Measurements from ENCODE around the gene ARL14EP. TPM values are rescaled to one million over a fixed set of nuclear protein-coding genes. Genes with fewer than 3 reads are reported as not detected.

ARL14EP gene
- total RNA-seq, 4 donors from 2014 or later = 10.8 to 17.2 (median 14.6) TPM

DNA sequence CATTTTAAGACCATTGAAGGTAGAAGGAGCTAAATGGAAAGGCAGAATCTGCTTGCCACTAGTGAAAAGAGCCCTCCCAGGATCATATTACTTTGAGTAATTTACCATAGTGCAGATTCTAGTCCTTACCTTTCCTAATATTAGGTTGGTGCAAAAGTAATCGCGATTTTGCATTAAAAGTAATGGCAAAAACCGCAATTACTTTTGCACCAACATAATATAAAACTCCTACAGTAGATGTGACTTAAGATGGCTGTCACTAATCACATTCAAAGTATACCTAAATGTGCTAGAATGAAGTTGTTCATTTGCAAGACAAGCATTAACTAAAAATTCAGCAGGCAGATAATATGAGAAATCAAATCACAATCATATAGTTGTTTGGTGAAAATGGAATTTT lies 38.1 kb upstream of the ARL14EP start:
- intact Hi-C loops (cut with DNase I; ENCODE audit: low total_unique reads) = no loop called here
- H3K4me3 ChIP-seq (ENCODE audit: low read depth, poor library complexity, severe bottlenecking) = no peak overlapping the region
- TF ChIP-seq, protein P1, sequence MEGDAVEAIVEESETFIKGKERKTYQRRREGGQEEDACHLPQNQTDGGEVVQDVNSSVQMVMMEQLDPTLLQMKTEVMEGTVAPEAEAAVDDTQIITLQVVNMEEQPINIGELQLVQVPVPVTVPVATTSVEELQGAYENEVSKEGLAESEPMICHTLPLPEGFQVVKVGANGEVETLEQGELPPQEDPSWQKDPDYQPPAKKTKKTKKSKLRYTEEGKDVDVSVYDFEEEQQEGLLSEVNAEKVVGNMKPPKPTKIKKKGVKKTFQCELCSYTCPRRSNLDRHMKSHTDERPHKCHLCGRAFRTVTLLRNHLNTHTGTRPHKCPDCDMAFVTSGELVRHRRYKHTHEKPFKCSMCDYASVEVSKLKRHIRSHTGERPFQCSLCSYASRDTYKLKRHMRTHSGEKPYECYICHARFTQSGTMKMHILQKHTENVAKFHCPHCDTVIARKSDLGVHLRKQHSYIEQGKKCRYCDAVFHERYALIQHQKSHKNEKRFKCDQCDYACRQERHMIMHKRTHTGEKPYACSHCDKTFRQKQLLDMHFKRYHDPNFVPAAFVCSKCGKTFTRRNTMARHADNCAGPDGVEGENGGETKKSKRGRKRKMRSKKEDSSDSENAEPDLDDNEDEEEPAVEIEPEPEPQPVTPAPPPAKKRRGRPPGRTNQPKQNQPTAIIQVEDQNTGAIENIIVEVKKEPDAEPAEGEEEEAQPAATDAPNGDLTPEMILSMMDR (IDR thresholded peaks at IDR 0.05) = no peak
- no peak for TF ChIP-seq POLR2A (IDR thresholded peaks at IDR 0.05)
- DNase-seq (ENCODE audit: low spot score in 2 of 2) = no peak
- 79 to 82% methylated on average over 3 of the region's 3 CpGs for WGBS, 2 donors

DNA sequence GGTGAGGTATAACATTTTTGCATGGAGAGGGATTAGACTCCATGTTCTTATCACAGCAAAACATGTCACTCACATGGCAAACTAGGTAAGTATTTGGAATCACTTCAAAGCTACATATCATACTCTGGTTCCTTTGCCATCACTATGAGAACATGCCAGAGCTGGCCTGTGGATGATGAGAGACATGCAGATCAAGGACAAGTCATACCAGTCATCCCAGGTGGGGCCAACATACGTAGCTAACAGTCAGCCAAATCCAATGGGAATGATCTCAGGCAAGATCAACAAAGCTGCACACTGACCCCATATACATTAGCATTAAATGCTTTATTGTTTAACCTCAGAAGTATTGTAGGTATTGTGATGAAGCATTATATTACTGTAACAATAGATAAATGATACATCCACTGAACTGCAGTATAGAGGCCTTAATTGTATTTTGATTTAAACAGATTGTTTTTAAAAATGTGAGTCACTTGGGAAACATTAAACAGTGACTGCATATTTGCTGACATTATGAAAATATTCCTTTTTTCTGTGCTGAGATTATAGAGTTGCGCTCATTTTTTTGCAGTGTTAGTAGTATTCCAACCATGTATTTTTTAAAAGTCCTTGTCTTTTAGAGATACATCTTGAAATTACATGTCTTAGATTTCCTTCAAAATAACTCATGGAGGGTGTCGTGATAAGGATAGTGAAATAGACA lies 37.3 kb upstream of the ARL14EP start:
- intact Hi-C loops (cut with DNase I; ENCODE audit: low total_unique reads) = no loop called here
- DNase-seq (ENCODE audit: low spot score in 2 of 2) = no peak
- no peak overlapping the region for H3K4me3 ChIP-seq (ENCODE audit: low read depth, poor library complexity, severe bottlenecking)
- 66 to 77% methylated on average over 3 of the region's 3 CpGs for WGBS, 2 donors
- TF ChIP-seq POLR2A (IDR thresholded peaks at IDR 0.05) = no peak
- TF ChIP-seq, protein P1 (IDR thresholded peaks at IDR 0.05) = no peak

DNA sequence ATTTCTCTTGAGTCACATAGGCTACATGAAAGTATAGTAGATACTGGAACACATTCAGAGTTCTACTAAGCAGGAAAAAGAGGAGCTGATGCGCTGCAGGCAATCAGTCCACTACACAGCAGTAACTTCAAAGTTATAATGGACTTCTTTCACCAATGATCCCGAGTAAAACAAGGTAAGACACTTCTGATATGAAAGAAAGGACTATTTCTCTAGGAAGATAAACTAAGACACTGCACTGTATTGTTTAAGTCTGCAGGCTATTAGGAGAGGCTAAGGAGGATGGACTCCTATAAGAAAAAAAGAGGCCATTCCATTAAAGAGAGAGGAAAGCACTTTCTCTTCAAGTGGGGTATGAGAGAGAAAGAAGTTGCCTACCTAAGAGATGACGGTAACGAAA lies 31.6 kb upstream of the ARL14EP start:
- DNase-seq (ENCODE audit: low spot score in 2 of 2) = no peak
- TF ChIP-seq POLR2A (IDR thresholded peaks at IDR 0.05) = no peak
- TF ChIP-seq, protein P1 (IDR thresholded peaks at IDR 0.05) = no peak
- intact Hi-C loops (cut with DNase I; ENCODE audit: low total_unique reads) = loop anchor here (5.0 kb wide), 1 partner anchor 546 kb away; no protein-coding TSS in a partner anchor
- H3K4me3 ChIP-seq (ENCODE audit: low read depth, poor library complexity, severe bottlenecking) = no peak overlapping the region
- 43 to 77% methylated on average over 4 of the region's 4 CpGs for WGBS, 2 donors

DNA sequence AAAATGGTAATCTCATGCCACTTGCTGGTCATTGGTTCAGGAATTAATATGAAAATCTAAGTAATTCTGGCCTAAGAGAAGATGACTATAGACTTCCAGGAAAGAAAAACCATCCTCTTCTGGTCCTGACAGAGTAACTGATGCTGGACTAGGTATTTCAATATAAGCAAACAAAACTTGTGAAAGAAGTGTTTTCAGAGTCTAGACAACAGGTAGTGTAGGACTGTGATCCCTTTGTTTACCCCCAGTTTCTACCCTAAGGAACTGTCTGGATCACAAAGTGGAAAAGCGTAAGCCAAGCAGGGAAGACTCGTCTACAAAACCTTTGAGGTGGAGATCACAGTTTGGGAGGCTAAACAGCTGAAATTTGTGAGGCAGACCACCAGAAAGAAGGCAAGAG lies 30.4 kb upstream of the ARL14EP start:
- no peak for DNase-seq (ENCODE audit: low spot score in 2 of 2)
- intact Hi-C loops (cut with DNase I; ENCODE audit: low total_unique reads) = loop anchor here (5.0 kb wide), 1 partner anchor 545 kb away; no protein-coding TSS in a partner anchor
- no peak overlapping the region for H3K4me3 ChIP-seq (ENCODE audit: low read depth, poor library complexity, severe bottlenecking)
- TF ChIP-seq POLR2A (IDR thresholded peaks at IDR 0.05) = no peak
- TF ChIP-seq, protein P1 (IDR thresholded peaks at IDR 0.05) = peak in 1 of 3 donors; percentile 73
- 79 to 81% methylated on average over 2 of the region's 2 CpGs for WGBS, 2 donors

DNA sequence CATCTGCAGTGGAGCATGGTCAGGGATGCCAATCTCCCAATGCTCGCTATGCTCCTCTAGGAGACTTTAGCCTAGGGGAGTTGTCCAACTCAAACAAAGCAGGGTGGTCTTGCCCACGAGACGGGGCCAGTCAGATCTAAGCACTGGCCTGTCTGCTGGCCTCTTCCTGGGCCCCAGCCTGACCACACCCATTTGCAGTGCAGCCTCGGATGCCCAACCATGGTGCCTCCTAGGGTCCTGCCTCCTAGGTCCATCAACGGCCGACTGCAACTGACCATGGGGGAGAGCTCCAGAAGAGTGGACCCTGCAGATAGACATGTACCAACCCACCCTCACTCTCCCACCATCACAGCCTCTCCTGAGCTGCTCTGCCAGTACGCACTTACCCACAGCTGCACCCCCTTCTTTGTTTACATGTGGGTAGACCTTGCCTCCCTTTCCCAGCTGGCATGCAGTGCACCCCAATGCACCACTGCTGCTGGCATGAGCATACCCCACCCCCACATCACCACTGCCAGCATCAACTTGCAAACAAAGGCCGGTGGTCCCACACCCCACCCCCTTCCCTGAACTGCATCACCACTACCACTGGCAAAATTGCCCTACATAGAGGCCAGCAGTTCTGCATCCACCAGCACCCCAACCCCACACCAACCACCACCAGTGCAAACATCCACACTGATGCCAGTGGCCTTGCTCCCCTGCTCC lies 27.6 kb upstream of the ARL14EP start:
- TF ChIP-seq POLR2A (IDR thresholded peaks at IDR 0.05) = no peak
- TF ChIP-seq, protein P1 (IDR thresholded peaks at IDR 0.05) = no peak
- H3K4me3 ChIP-seq (ENCODE audit: low read depth, poor library complexity, severe bottlenecking) = no peak overlapping the region
- WGBS, 2 donors = 88 to 90% methylated on average over 8 of the region's 8 CpGs
- peak in 1 of 2 donors; percentile 75 for DNase-seq (ENCODE audit: low spot score in 2 of 2)
- intact Hi-C loops (cut with DNase I; ENCODE audit: low total_unique reads) = no loop called here
